Liver (tissue), 9 donors: ENCODE data around the gene CRYL1. TPM values are rescaled to one million over a fixed set of nuclear protein-coding genes. Genes with fewer than 3 reads are reported as not detected.

ENCODE experiments used
- DNase-seq: peaks from one replicate; pipeline ENCODE4 v3.0.0-alpha.2; 2017; ENCODE audit warnings: low spot score
- H3K27ac ChIP-seq, 2 donors: one replicate each; pipeline ENCODE4 v1.7.0; 2013; ENCODE audit warnings: inconsistent platforms in 2 of 2, low read length in 2 of 2, control low read depth in 1 of 2, low read depth in 1 of 2, mild to moderate bottlenecking in 1 of 2
- H3K27me3 ChIP-seq, 4 donors: one replicate each; pipeline versions ENCODE4 v1.6.1 to v1.7.0; 2013; ENCODE audit warnings: low read length in 3 of 4, inconsistent platforms in 1 of 4, mild to moderate bottlenecking in 1 of 4, moderate library complexity in 1 of 4; ENCODE audit not compliant: control insufficient read depth in 4 of 4, insufficient read depth in 4 of 4
- H3K36me3 ChIP-seq, 4 donors: one replicate each; pipeline versions ENCODE4 v1.6.1 to v1.7.0; 2013; ENCODE audit warnings: low read length in 3 of 4, mild to moderate bottlenecking in 3 of 4, low read depth in 1 of 4, moderate library complexity in 1 of 4; ENCODE audit not compliant: control insufficient read depth in 4 of 4, insufficient read depth in 3 of 4
- H3K4me1 ChIP-seq, 4 donors: one replicate each; pipeline versions ENCODE4 v1.6.1 to v1.7.0; 2013; ENCODE audit warnings: low read length in 3 of 4, mild to moderate bottlenecking in 3 of 4, moderate library complexity in 1 of 4; ENCODE audit not compliant: control insufficient read depth in 4 of 4, insufficient read depth in 4 of 4
- H3K4me3 ChIP-seq, 3 donors: one replicate each; pipeline versions ENCODE4 v1.6.1 to v1.7.0; 2013; ENCODE audit warnings: low read length in 3 of 3, control low read depth in 1 of 3, low read depth in 1 of 3, mild to moderate bottlenecking in 1 of 3
- H3K9ac ChIP-seq, 2 donors: one replicate each; pipeline ENCODE4 v1.7.0; 2013; ENCODE audit warnings: low read length in 2 of 2, mild to moderate bottlenecking in 2 of 2, moderate library complexity in 2 of 2, control low read depth in 1 of 2, low read depth in 1 of 2
- H3K9me3 ChIP-seq, 4 donors: one replicate each; pipeline versions ENCODE4 v1.6.1 to v1.7.0; 2013; ENCODE audit warnings: low read length in 3 of 4; ENCODE audit not compliant: control insufficient read depth in 4 of 4
- EGR1 ChIP-seq, 2 donors: IDR thresholded peaks; 2 replicates each; pipeline ENCODE4 v1.6.1; 2016 to 2018; ENCODE audit warnings: antibody characterized with exemption in 2 of 2, low read depth in 2 of 2
- FOXA1 ChIP-seq: IDR thresholded peaks from 2 replicates; pipeline ENCODE4 v1.6.1; 2016; ENCODE audit warnings: antibody characterized with exemption
- FOXA2 ChIP-seq: IDR thresholded peaks from 2 replicates; pipeline ENCODE4 v1.6.1; 2016; ENCODE audit warnings: antibody characterized with exemption
- GABPA ChIP-seq, 2 donors: IDR thresholded peaks in 1 of 2; conservative IDR thresholded peaks in 1 of 2; 2 replicates each; pipeline ENCODE4 v1.6.1; 2016; ENCODE audit warnings: antibody characterized with exemption in 2 of 2, mild to moderate bottlenecking in 1 of 2, moderate library complexity in 1 of 2
- HNF4A ChIP-seq, 2 donors: conservative IDR thresholded peaks; 2 replicates each; pipeline ENCODE4 v1.6.1; 2016; ENCODE audit warnings: antibody characterized with exemption in 2 of 2, mild to moderate bottlenecking in 2 of 2
- HNF4G ChIP-seq: IDR thresholded peaks from 2 replicates; pipeline ENCODE4 v1.6.1; 2016; ENCODE audit warnings: antibody characterized with exemption
- JUND ChIP-seq, 2 donors: IDR thresholded peaks; 2 replicates each; pipeline ENCODE4 v1.6.1; 2016; ENCODE audit warnings: antibody characterized with exemption in 2 of 2
- RAD21 ChIP-seq, 2 donors: IDR thresholded peaks; 2 replicates each; pipeline ENCODE4 v1.6.1; 2016; ENCODE audit warnings: antibody characterized with exemption in 2 of 2, mild to moderate bottlenecking in 2 of 2
- RXRA ChIP-seq, 2 donors: IDR thresholded peaks; 2 replicates each; pipeline ENCODE4 v1.6.1; 2017 to 2018; ENCODE audit warnings: antibody characterized with exemption in 2 of 2, mild to moderate bottlenecking in 1 of 2
- SP1 ChIP-seq: IDR thresholded peaks from 2 replicates; pipeline ENCODE4 v1.6.1; 2018; ENCODE audit warnings: antibody characterized with exemption, mild to moderate bottlenecking
- TAF1 ChIP-seq: conservative IDR thresholded peaks from 2 replicates; pipeline ENCODE4 v1.6.1; 2016; ENCODE audit warnings: antibody characterized with exemption, mild to moderate bottlenecking
- YY1 ChIP-seq: IDR thresholded peaks from 2 replicates; pipeline ENCODE4 v1.6.1; 2016; ENCODE audit warnings: antibody characterized with exemption, mild to moderate bottlenecking
- WGBS: extraction: QIAGEN DNeasy Blood & Tissue Kit; methylation state at CpG from one replicate; pipeline ENCODE4 v1.1.7; 2013; 5-methylcytosine and 5-hydroxymethylcytosine counted together
- polyA plus RNA-seq, 2 donors: library from polyadenylated mRNA; stranded (reverse) in 1 of 2; unstranded in 1 of 2; fragments of 200-250 nt in 1 of 2; fragments of >200 nt in 1 of 2; fragmentation: Nextera tagmentation in 1 of 2; extraction: Ambion mirVana in 1 of 2; gene quantifications; one replicate each; pipeline versions ENCODE4 v1.2.1 to v1.2.3, GENCODE V29; 2013 to 2015
- total RNA-seq, 2 donors: library from RNA; depleted of rRNA; stranded (reverse); fragments of >200 nt; gene quantifications; one replicate each; pipeline ENCODE4 v1.2.3, GENCODE V29; 2014
- TF ChIP-seq, protein P1 (sequence below): IDR thresholded peaks from 2 replicates; pipeline ENCODE4 v1.6.1; 2016; ENCODE audit warnings: antibody characterized with exemption
- TF ChIP-seq, protein P2 (sequence below): IDR thresholded peaks from 2 replicates; pipeline ENCODE4 v1.6.1; 2016; ENCODE audit warnings: antibody characterized with exemption
- TF ChIP-seq, protein P3 (sequence below): IDR thresholded peaks from 2 replicates; pipeline ENCODE4 v1.6.1; 2016; ENCODE audit warnings: antibody characterized with exemption
- donor health status: healthy.
- donor health status: healthy.
- donor health status: healthy.
- donor health status: healthy.
- donor health status: healthy.

CRYL1 gene
- total and polyA plus RNA-seq, 4 donors: 87.8 to 179 (median 168) TPM

- Histone ChIP-seq H3K4me1 (peaks cover 0 to 2% (median 0%) of the 10 kb centered on the region in 4 donors), H3K36me3 (peaks cover 6 to 31% (median 16%) of the 10 kb centered on the region in 4 donors), H3K27me3 (no peaks in the 10 kb centered on the region), H3K27ac (no peak overlapping the region), H3K4me3 (no peak overlapping the region), H3K9me3 (no peaks in the 10 kb centered on the region), H3K9ac (no peak overlapping the region)
- 91% methylated on average over 6 of the region's 6 CpGs for WGBS
- no peak for DNase-seq
- no peak for TF ChIP-seq EGR1 (IDR thresholded peaks at IDR 0.05; ENCODE audit: low read depth in 2 of 2)
- TF ChIP-seq HNF4G: no peak
- no peak for TF ChIP-seq JUND (IDR thresholded peaks at IDR 0.05)
- TF ChIP-seq YY1: no peak
- TF ChIP-seq RAD21 (IDR thresholded peaks at IDR 0.05): no peak
- TF ChIP-seq FOXA2: no peak
- no peak for TF ChIP-seq FOXA1
- TF ChIP-seq, protein P1, sequence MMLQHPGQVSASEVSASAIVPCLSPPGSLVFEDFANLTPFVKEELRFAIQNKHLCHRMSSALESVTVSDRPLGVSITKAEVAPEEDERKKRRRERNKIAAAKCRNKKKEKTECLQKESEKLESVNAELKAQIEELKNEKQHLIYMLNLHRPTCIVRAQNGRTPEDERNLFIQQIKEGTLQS: no peak
- no peak for TF ChIP-seq GABPA (IDR thresholded peaks at IDR 0.05 in 1 of 2, conservative IDR thresholded peaks at IDR 0.05 in 1 of 2)
Measured at GRCh38 chr13:20482787-20483186, 42.9 kb downstream of the CRYL1 start.

DNA sequence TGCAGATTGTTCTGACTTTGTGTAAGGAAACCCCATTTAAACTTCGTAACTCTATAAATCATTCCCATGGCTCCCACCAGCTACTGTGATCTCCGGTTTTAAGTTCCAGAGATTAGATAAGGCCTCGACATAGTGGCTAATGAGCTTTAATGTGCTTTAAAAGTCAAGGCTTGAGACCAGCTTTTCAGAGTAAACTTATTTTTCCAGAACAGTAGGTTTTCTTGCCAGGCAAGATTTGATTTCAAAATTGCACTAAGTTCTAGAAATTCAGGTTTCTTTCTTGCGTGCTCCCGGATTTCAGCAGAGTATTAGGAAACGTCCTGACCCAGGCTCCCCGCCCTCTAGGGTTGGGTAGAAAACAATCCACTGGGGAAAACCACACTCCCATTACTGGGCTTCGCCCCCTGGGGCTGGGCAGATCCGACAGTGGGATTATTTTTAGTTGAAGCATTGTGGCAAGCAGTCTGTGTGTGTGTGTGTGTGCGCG is 43.3 kb downstream of the CRYL1 start:
- H3K27me3 ChIP-seq: no peaks in the 10 kb centered on the region
- no peak for TF ChIP-seq HNF4G
- TF ChIP-seq RXRA (IDR thresholded peaks at IDR 0.05): no peak
- TF ChIP-seq, protein P2, sequence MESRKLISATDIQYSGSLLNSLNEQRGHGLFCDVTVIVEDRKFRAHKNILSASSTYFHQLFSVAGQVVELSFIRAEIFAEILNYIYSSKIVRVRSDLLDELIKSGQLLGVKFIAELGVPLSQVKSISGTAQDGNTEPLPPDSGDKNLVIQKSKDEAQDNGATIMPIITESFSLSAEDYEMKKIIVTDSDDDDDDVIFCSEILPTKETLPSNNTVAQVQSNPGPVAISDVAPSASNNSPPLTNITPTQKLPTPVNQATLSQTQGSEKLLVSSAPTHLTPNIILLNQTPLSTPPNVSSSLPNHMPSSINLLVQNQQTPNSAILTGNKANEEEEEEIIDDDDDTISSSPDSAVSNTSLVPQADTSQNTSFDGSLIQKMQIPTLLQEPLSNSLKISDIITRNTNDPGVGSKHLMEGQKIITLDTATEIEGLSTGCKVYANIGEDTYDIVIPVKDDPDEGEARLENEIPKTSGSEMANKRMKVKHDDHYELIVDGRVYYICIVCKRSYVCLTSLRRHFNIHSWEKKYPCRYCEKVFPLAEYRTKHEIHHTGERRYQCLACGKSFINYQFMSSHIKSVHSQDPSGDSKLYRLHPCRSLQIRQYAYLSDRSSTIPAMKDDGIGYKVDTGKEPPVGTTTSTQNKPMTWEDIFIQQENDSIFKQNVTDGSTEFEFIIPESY: no peak
- no peak for TF ChIP-seq HNF4A (conservative IDR thresholded peaks at IDR 0.05)
- no peak for TF ChIP-seq TAF1
- no peak for TF ChIP-seq SP1
- TF ChIP-seq, protein P3, sequence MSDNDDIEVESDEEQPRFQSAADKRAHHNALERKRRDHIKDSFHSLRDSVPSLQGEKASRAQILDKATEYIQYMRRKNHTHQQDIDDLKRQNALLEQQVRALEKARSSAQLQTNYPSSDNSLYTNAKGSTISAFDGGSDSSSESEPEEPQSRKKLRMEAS: no peak
- peaks cover 6 to 31% (median 16%) of the 10 kb centered on the region in 4 donors for H3K36me3 ChIP-seq
- H3K9me3 ChIP-seq: no peaks in the 10 kb centered on the region
- no peak for DNase-seq
- no peak overlapping the region for H3K9ac ChIP-seq
- no peak overlapping the region for H3K4me3 ChIP-seq
- H3K27ac ChIP-seq: no peak overlapping the region
- WGBS: 76% methylated on average over 11 of the region's 11 CpGs
- H3K4me1 ChIP-seq: no peaks in the 10 kb centered on the region

GRCh38 chr13:20477394-20477793 is 48.3 kb downstream of the CRYL1 start:
- no peak for TF ChIP-seq HNF4G
- TF ChIP-seq, protein P2: no peak
- H3K27ac ChIP-seq: no peak overlapping the region
- H3K9ac ChIP-seq: no peak overlapping the region
- no peak for DNase-seq
- H3K36me3 ChIP-seq: peaks cover 7 to 33% (median 14%) of the 10 kb centered on the region in 4 donors
- 99% methylated on average over 3 of the region's 3 CpGs for WGBS
- no peaks in the 10 kb centered on the region for H3K9me3 ChIP-seq
- peaks cover 0 to 2% (median 0%) of the 10 kb centered on the region in 4 donors for H3K4me1 ChIP-seq
- H3K4me3 ChIP-seq: no peak overlapping the region
- no peaks in the 10 kb centered on the region for H3K27me3 ChIP-seq
